H1 (cell line): ENCODE data around the gene SATB2. TPM values are rescaled to one million over a fixed set of nuclear protein-coding genes. Genes with fewer than 3 reads are reported as not detected.

ENCODE experiments used
- CBX5 ChIP-seq: fragments of 300-800, 300-1000 bp; sonication (generic); IDR thresholded peaks from 2 replicates; pipeline ENCODE4 v1.7.1; 2016; ENCODE audit warnings: antibody characterized with exemption, low read length, low read depth
- JUND ChIP-seq: IDR thresholded peaks from 2 replicates; pipeline ENCODE4 v1.6.1; 2011; ENCODE audit warnings: mild to moderate bottlenecking, improper control_type of control experiment, low read length
- SIN3A ChIP-seq, 2 experiments: IDR thresholded peaks in 1 of 2; conservative IDR thresholded peaks in 1 of 2; 2 replicates each; pipeline ENCODE4 v1.6.1; 2011 to 2012; ENCODE audit warnings: low read length in 2 of 2, improper control_type of control experiment in 1 of 2, low read depth in 1 of 2, mild to moderate bottlenecking in 1 of 2
- SP4 ChIP-seq: IDR thresholded peaks from 2 replicates; pipeline ENCODE4 v1.6.1; 2012; ENCODE audit warnings: low read length, inconsistent platforms
- polyA plus RNA-seq, 7 experiments: library from polyadenylated mRNA; depleted of rRNA in 3 of 7; stranded (reverse) in 5 of 7; unstranded in 2 of 7; fragments of >200 nt in 5 of 7; fragments of 200-250 nt in 2 of 7; gene quantifications; 1 replicate in 5 of 7; 2 replicates in 1 of 7; 4 replicates in 1 of 7; pipeline versions ENCODE4 v1.2.1 to v1.2.3, GENCODE V29; 2011 to 2013; ENCODE audit warnings: missing spikeins in 2 of 7, mixed read lengths in 2 of 7
- total RNA-seq: library from RNA; stranded (reverse); fragmentation: NEBNext Ultra II Directional; extraction: Animal tissue kit (Norgen Biotek cat#: 25700); gene quantifications from 2 replicates; pipeline ENCODE4 v1.2.1, GENCODE V29; 2021
- TF ChIP-seq, protein P1 (sequence below), 3 experiments: IDR thresholded peaks; 1 replicate in 2 of 3; 2 replicates in 1 of 3; pipeline versions ENCODE4 v1.5.1 to v1.6.1; 2011; ENCODE audit warnings: low read length in 3 of 3, mild to moderate bottlenecking in 3 of 3, inconsistent platforms in 2 of 3, low read depth in 1 of 3, moderate library complexity in 1 of 3; ENCODE audit not compliant: insufficient read depth in 1 of 3; ENCODE audit errors: control extremely low read depth in 1 of 3

SATB2 gene
- total and polyA plus RNA-seq, 2 of the 8 experiments (the other 6 are each of a cell fraction or from before 2014, with no cell fraction given), result 1.3 to 5.7 TPM

GRCh38 chr2:199505755-199506403 is 48.1 kb upstream of the SATB2 start (continued):
- TF ChIP-seq, protein P1, sequence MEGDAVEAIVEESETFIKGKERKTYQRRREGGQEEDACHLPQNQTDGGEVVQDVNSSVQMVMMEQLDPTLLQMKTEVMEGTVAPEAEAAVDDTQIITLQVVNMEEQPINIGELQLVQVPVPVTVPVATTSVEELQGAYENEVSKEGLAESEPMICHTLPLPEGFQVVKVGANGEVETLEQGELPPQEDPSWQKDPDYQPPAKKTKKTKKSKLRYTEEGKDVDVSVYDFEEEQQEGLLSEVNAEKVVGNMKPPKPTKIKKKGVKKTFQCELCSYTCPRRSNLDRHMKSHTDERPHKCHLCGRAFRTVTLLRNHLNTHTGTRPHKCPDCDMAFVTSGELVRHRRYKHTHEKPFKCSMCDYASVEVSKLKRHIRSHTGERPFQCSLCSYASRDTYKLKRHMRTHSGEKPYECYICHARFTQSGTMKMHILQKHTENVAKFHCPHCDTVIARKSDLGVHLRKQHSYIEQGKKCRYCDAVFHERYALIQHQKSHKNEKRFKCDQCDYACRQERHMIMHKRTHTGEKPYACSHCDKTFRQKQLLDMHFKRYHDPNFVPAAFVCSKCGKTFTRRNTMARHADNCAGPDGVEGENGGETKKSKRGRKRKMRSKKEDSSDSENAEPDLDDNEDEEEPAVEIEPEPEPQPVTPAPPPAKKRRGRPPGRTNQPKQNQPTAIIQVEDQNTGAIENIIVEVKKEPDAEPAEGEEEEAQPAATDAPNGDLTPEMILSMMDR (IDR thresholded peaks at IDR 0.05; ENCODE audit: control extremely low read depth in 1 of 3, insufficient read depth in 1 of 3, low read depth in 1 of 3, low read length in 3 of 3), result no peak
- TF ChIP-seq SP4 (no peak), SIN3A (conservative IDR thresholded peaks at IDR 0.05 in 1 of 2, IDR thresholded peaks at IDR 0.05 in 1 of 2; ENCODE audit: low read depth in 1 of 2, low read length in 2 of 2) (no peak), CBX5 (no peak), JUND (no peak)
- TF ChIP-seq, all 59 proteins: peak for 0
